Fibroblast of lung (primary cell): ENCODE data around the gene MYO1D. TPM values are rescaled to one million over a fixed set of nuclear protein-coding genes. Genes with fewer than 3 reads are reported as not detected.
"Not testable (repeated sequence)": the region's sequence is repeated elsewhere in the genome, so short reads cannot be mapped to it uniquely, and the experiment has no call there.

Experiments used
- DNase-seq, 2 donors: peaks; one replicate each; pipeline versions ENCODE4 v3.0.0 to v3.0.0-alpha.2; 2010; ENCODE audit warnings: low read depth in 2 of 2
- H2AFZ ChIP-seq: 2 replicates; pipeline ENCODE4 v1.5.1; 2012; ENCODE audit warnings: low read length, control low read depth, inconsistent platforms
- H3K27ac ChIP-seq: 2 replicates; pipeline ENCODE4 v1.5.1; 2011; ENCODE audit warnings: low read length, control low read depth; ENCODE audit not compliant: insufficient read depth
- H3K27me3 ChIP-seq: 2 replicates; pipeline ENCODE4 v1.5.1; 2011; ENCODE audit warnings: mild to moderate bottlenecking, low read length; ENCODE audit not compliant: control insufficient read depth, insufficient read depth
- H3K36me3 ChIP-seq: 2 replicates; pipeline ENCODE4 v1.5.1; 2011; ENCODE audit warnings: low read length; ENCODE audit not compliant: control insufficient read depth, insufficient read depth
- H3K4me1 ChIP-seq: 2 replicates; pipeline ENCODE4 v1.5.1; 2011; ENCODE audit warnings: low read length; ENCODE audit not compliant: control insufficient read depth, insufficient read depth; ENCODE audit errors: extremely low read depth
- H3K4me2 ChIP-seq: 2 replicates; pipeline ENCODE4 v1.5.1; 2011; ENCODE audit warnings: low read length, control low read depth; ENCODE audit not compliant: insufficient read depth; ENCODE audit errors: extremely low read depth
- H3K4me3 ChIP-seq, 4 experiments: fragments of 200-600 bp in 1 of 4; sonication (generic) in 1 of 4; replicated peaks in 1 of 4; 2 replicates each; pipeline ENCODE4 v1.5.1; 2011 to 2016; ENCODE audit warnings: low read length in 4 of 4, low read depth in 3 of 4, mild to moderate bottlenecking in 3 of 4, control low read depth in 2 of 4, inconsistent platforms in 1 of 4, mixed read lengths in 1 of 4; ENCODE audit not compliant: insufficient read depth in 1 of 4; ENCODE audit errors: control extremely low read depth in 1 of 4
- H3K79me2 ChIP-seq: 2 replicates; pipeline ENCODE4 v1.5.1; 2012; ENCODE audit warnings: mild to moderate bottlenecking, low read length, inconsistent platforms; ENCODE audit not compliant: control insufficient read depth, insufficient read depth
- H3K9ac ChIP-seq: 2 replicates; pipeline ENCODE4 v1.5.1; 2011; ENCODE audit warnings: mild to moderate bottlenecking, low read length, control low read depth; ENCODE audit not compliant: insufficient read depth
- H3K9me3 ChIP-seq: 2 replicates; pipeline ENCODE4 v1.5.1; 2012; ENCODE audit warnings: low read depth, low read length; ENCODE audit not compliant: control insufficient read depth, insufficient read depth
- H4K20me1 ChIP-seq: 2 replicates; pipeline ENCODE4 v1.5.1; 2011; ENCODE audit warnings: low read length; ENCODE audit not compliant: control insufficient read depth, insufficient read depth; ENCODE audit errors: extremely low read depth
- CTCF ChIP-seq, 2 donors: IDR thresholded peaks in 1 of 2; conservative IDR thresholded peaks in 1 of 2; 1 replicate in 1 of 2; 2 replicates in 1 of 2; pipeline ENCODE4 v1.5.1; 2011 to 2012; ENCODE audit warnings: low read length in 2 of 2, control low read depth in 1 of 2, inconsistent platforms in 1 of 2, low read depth in 1 of 2, mild to moderate bottlenecking in 1 of 2
- EZH2 ChIP-seq: IDR thresholded peaks from 2 replicates; pipeline ENCODE4 v1.5.1; 2012; ENCODE audit warnings: low read length, control low read depth, mild to moderate bottlenecking; ENCODE audit errors: missing control alignments
- polyA plus RNA-seq, 2 donors: library from polyadenylated mRNA; depleted of rRNA in 1 of 2; stranded (reverse) in 1 of 2; unstranded in 1 of 2; fragments of >200 nt; gene quantifications; 2 replicates each; pipeline ENCODE4 v1.2.1, GENCODE V29; 2011 to 2012; ENCODE audit warnings: missing spikeins in 1 of 2
- total RNA-seq: library from RNA; depleted of rRNA; stranded (reverse); fragments of >200 nt; gene quantifications from 2 replicates; pipeline ENCODE4 v1.2.1, GENCODE V29; 2014

The MYO1D gene
- total and polyA plus RNA-seq, 2 donors (not counting 1 experiment from before 2014, with no cell fraction given) = 35.0 to 46.6 TPM

DNA sequence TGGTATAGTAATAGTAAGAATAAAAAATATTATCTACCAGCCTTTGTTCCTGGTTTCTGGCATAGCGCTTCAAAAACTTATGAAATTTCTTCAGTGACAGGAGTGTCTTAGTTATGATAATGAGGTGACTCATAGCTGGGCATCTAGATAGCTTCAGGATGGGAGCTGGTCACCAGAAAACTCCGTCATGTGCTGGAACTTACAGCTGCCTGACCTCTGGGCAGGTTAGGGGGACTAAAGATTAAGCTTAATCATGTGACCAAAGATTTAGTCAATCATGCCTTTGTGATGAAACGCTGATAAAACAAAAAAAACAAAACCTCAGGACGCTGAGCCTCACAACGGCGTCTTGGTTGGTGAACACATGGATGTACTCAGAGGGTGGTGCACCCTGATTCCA lies 154.2 kb downstream of the MYO1D start:
- Histone ChIP-seq H3K4me3 (no peak overlapping the region), H3K27ac (no peak overlapping the region), H3K9ac (no peak overlapping the region), H2AFZ (no peak overlapping the region), H3K36me3 (no peaks in the 10 kb centered on the region), H3K79me2 (no peaks in the 10 kb centered on the region), H3K9me3 (no peaks in the 10 kb centered on the region), H4K20me1 (no peaks in the 10 kb centered on the region), H3K27me3 (no peaks in the 10 kb centered on the region), H3K4me2 (no peak overlapping the region), H3K4me1 (no peaks in the 10 kb centered on the region)
- TF ChIP-seq EZH2 (no peak), CTCF (conservative IDR thresholded peaks at IDR 0.05 in 1 of 2, IDR thresholded peaks at IDR 0.05 in 1 of 2; ENCODE audit: low read depth in 1 of 2, low read length in 2 of 2) (no peak)
- DNase-seq = peak in 1 of 2 donors; percentile 9

- TF ChIP-seq CTCF (conservative IDR thresholded peaks at IDR 0.05 in 1 of 2, IDR thresholded peaks at IDR 0.05 in 1 of 2; ENCODE audit: low read depth in 1 of 2, low read length in 2 of 2) (no peak), EZH2 (no peak)
- DNase-seq = no peak
- Histone ChIP-seq H3K27ac (no peak overlapping the region), H2AFZ (no peak overlapping the region), H3K4me3 (no peak overlapping the region), H3K4me1 (no peaks in the 10 kb centered on the region), H3K79me2 (no peaks in the 10 kb centered on the region), H3K9ac (no peak overlapping the region), H4K20me1 (no peaks in the 10 kb centered on the region), H3K27me3 (no peaks in the 10 kb centered on the region), H3K9me3 (no peaks in the 10 kb centered on the region), H3K36me3 (no peaks in the 10 kb centered on the region), H3K4me2 (no peak overlapping the region)
Observed at GRCh38 chr17:32720671-32721070, 156.3 kb downstream of the MYO1D start.

GRCh38 chr17:32719689-32720088 lies 157.2 kb downstream of the MYO1D start:
- no peaks in the 10 kb centered on the region for H4K20me1 ChIP-seq

GRCh38 chr17:32714922-32715321 lies 162.0 kb downstream of the MYO1D start:
- not testable (repeated sequence) for H3K79me2 ChIP-seq, H3K27me3 ChIP-seq, H3K27ac ChIP-seq, H3K4me2 ChIP-seq, H4K20me1 ChIP-seq, H3K36me3 ChIP-seq, H3K9me3 ChIP-seq, H3K9ac ChIP-seq, H3K4me3 ChIP-seq, DNase-seq, H2AFZ ChIP-seq, H3K4me1 ChIP-seq

More at GRCh38 chr17:32719689-32720088, 157.2 kb downstream of the MYO1D start:
- no peak overlapping the region for H3K4me3 ChIP-seq
- no peaks in the 10 kb centered on the region for H3K36me3 ChIP-seq
- no peak for TF ChIP-seq EZH2
- no peak for TF ChIP-seq CTCF (conservative IDR thresholded peaks at IDR 0.05 in 1 of 2, IDR thresholded peaks at IDR 0.05 in 1 of 2; ENCODE audit: low read depth in 1 of 2, low read length in 2 of 2)
- no peaks in the 10 kb centered on the region for H3K9me3 ChIP-seq
- no peaks in the 10 kb centered on the region for H3K27me3 ChIP-seq
- H3K4me1 ChIP-seq = no peaks in the 10 kb centered on the region
- no peak overlapping the region for H3K4me2 ChIP-seq
- no peaks in the 10 kb centered on the region for H3K79me2 ChIP-seq
- H3K27ac ChIP-seq = no peak overlapping the region
- H2AFZ ChIP-seq = no peak overlapping the region
- peak in 1 of 2 donors; percentile 8 for DNase-seq
- no peak overlapping the region for H3K9ac ChIP-seq

DNA sequence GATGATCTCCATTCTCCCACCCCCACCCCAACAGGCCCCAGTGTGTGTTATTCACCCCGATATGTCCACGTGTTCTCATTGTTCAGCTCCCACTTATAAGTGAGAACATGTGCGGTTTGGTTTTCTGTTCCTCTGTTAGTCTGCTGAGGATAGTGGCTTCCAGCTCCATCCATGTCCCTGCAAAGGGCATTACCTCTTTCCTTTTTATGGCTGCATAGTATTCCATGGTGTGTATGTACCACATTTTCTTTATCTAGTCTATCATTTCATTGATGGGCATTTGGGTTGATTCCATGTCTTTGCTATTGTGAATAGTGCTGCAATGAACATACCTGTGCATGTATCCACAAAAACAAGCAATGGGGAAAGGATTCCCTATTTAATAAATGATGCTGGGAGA lies 162.7 kb downstream of the MYO1D start:
- H4K20me1 ChIP-seq, H3K4me2 ChIP-seq, H3K27me3 ChIP-seq, H3K9ac ChIP-seq, H2AFZ ChIP-seq, H3K4me3 ChIP-seq, H3K27ac ChIP-seq, H3K4me1 ChIP-seq, H3K79me2 ChIP-seq, H3K36me3 ChIP-seq, H3K9me3 ChIP-seq, DNase-seq: not testable (repeated sequence)
